Prostate gland (tissue), 2 donors: ENCODE data around the gene HERC6. TPM values are rescaled to one million over a fixed set of nuclear protein-coding genes. Genes with fewer than 3 reads are reported as not detected.

Experiments used
- DNase-seq: peaks from one replicate; pipeline ENCODE4 v3.0.0-alpha.2; 2019; ENCODE audit warnings: low spot score
- H3K27ac ChIP-seq, 2 donors: fragments of 200-600 bp; sonication (generic); 2 replicates each; pipeline ENCODE4 v1.5.1; 2017 to 2019
- H3K27me3 ChIP-seq: fragments of 200-600 bp; sonication (generic); replicated peaks from 2 replicates; pipeline ENCODE4 v1.5.1; 2019; ENCODE audit not compliant: insufficient read depth
- H3K36me3 ChIP-seq, 2 donors: fragments of 200-600 bp; sonication (generic); 1 replicate in 1 of 2; 2 replicates in 1 of 2; pipeline versions ENCODE4 v1.5.1 to v1.8.1; 2017 to 2019
- H3K4me1 ChIP-seq: fragments of 200-600 bp; sonication (generic); replicated peaks from 2 replicates; pipeline ENCODE4 v1.5.1; 2019
- H3K4me3 ChIP-seq, 2 donors: fragments of 200-600 bp; sonication (generic); 2 replicates each; pipeline ENCODE4 v1.5.1; 2017 to 2019
- H3K9me3 ChIP-seq: fragments of 200-600 bp; sonication (generic); 2 replicates; pipeline ENCODE4 v1.5.1; 2017
- CTCF ChIP-seq, 4 experiments: fragments of 200-600 bp in 2 of 4; fragments of 450-650 bp in 2 of 4; sonication (generic) in 2 of 4; IDR thresholded peaks; 1 replicate in 3 of 4; 2 replicates in 1 of 4; pipeline ENCODE4 v1.5.1; 2016 to 2019; ENCODE audit warnings: antibody characterized with exemption in 4 of 4, mild to moderate bottlenecking in 2 of 4, moderate library complexity in 2 of 4
- POLR2A ChIP-seq: fragments of 450-650 bp; IDR thresholded peaks from one replicate; pipeline ENCODE4 v1.6.1; 2016; ENCODE audit warnings: antibody characterized with exemption, mild to moderate bottlenecking
- POLR2AphosphoS5 ChIP-seq: sonication (generic); formaldehyde crosslinking; IDR thresholded peaks from one replicate; pipeline ENCODE4 v1.6.1; 2017; ENCODE audit warnings: antibody characterized with exemption
- WGBS: methylation state at CpG from one replicate; pipeline ENCODE4 v1.1.5; 2018; 5-methylcytosine and 5-hydroxymethylcytosine counted together
- intact Hi-C: fragments of 100-400 bp; cut with DNase I; formaldehyde crosslinking; loops from one replicate; pipeline ENCODE4 v1.14.2; 2022
- total RNA-seq, 2 donors: library from RNA; depleted of rRNA; stranded (reverse); fragments of >200 nt; gene quantifications; one replicate each; pipeline ENCODE4 v1.1.0, GENCODE V29; 2016

Gene HERC6
- total RNA-seq, 2 donors from 2014 or later: 16.0 to 20.6 TPM

- no peaks in the 10 kb centered on the region for H3K36me3 ChIP-seq
- H3K27me3 ChIP-seq: no peaks in the 10 kb centered on the region
- H3K9me3 ChIP-seq: no peaks in the 10 kb centered on the region
- 88% methylated on average over 3 of the region's 3 CpGs for WGBS
- no peak overlapping the region for H3K27ac ChIP-seq
- H3K4me1 ChIP-seq: no peaks in the 10 kb centered on the region
- no peak for DNase-seq
- TF ChIP-seq POLR2A: no peak
- no peak for TF ChIP-seq POLR2AphosphoS5
- no peak for TF ChIP-seq CTCF (IDR thresholded peaks at IDR 0.05)
- intact Hi-C loops: no loop called here
- H3K4me3 ChIP-seq: no peak overlapping the region
Measured at GRCh38 chr4:88411491-88412096, 32.9 kb downstream of the HERC6 start.

GRCh38 chr4:88413801-88414200 is 35.1 kb downstream of the HERC6 start:
- intact Hi-C loops: no loop called here
- TF ChIP-seq POLR2A (no peak), POLR2AphosphoS5 (no peak), CTCF (IDR thresholded peaks at IDR 0.05) (no peak)
- H3K4me3 ChIP-seq: no peak overlapping the region
- no peaks in the 10 kb centered on the region for H3K27me3 ChIP-seq
- H3K9me3 ChIP-seq: no peaks in the 10 kb centered on the region
- no peak overlapping the region for H3K27ac ChIP-seq
- 38% methylated on average over 1 of the region's 1 CpG for WGBS
- no peaks in the 10 kb centered on the region for H3K36me3 ChIP-seq
- no peak for DNase-seq
- H3K4me1 ChIP-seq: no peaks in the 10 kb centered on the region

- TF ChIP-seq POLR2AphosphoS5 (no peak), POLR2A (no peak), CTCF (IDR thresholded peaks at IDR 0.05) (no peak)
- DNase-seq: no peak
- WGBS: 80% methylated on average over 4 of the region's 4 CpGs
- intact Hi-C loops: no loop called here
- no peaks in the 10 kb centered on the region for H3K36me3 ChIP-seq
- H3K4me1 ChIP-seq: no peaks in the 10 kb centered on the region
- no peak overlapping the region for H3K4me3 ChIP-seq
- no peak overlapping the region for H3K27ac ChIP-seq
- no peaks in the 10 kb centered on the region for H3K9me3 ChIP-seq
- H3K27me3 ChIP-seq: no peaks in the 10 kb centered on the region
Measured at GRCh38 chr4:88414755-88415154, 36.1 kb downstream of the HERC6 start.

- Histone ChIP-seq H3K27ac (no peak overlapping the region), H3K27me3 (no peaks in the 10 kb centered on the region), H3K36me3 (no peaks in the 10 kb centered on the region), H3K9me3 (no peaks in the 10 kb centered on the region), H3K4me1 (no peaks in the 10 kb centered on the region), H3K4me3 (no peak overlapping the region)
- 91% methylated on average over 2 of the region's 2 CpGs for WGBS
- intact Hi-C loops: no loop called here
- no peak for DNase-seq
- no peak for TF ChIP-seq POLR2A
- no peak for TF ChIP-seq CTCF (IDR thresholded peaks at IDR 0.05)
- TF ChIP-seq POLR2AphosphoS5: no peak
Measured at GRCh38 chr4:88415982-88416381, 37.3 kb downstream of the HERC6 start.

- no peak for DNase-seq
- H3K27me3 ChIP-seq: no peaks in the 10 kb centered on the region
- no peaks in the 10 kb centered on the region for H3K9me3 ChIP-seq
- intact Hi-C loops: no loop called here
- H3K36me3 ChIP-seq: no peaks in the 10 kb centered on the region
- TF ChIP-seq CTCF (IDR thresholded peaks at IDR 0.05): no peak
- TF ChIP-seq POLR2A: no peak
- no peak for TF ChIP-seq POLR2AphosphoS5
- WGBS: 84% methylated on average over 3 of the region's 3 CpGs
- no peak overlapping the region for H3K4me3 ChIP-seq
- H3K4me1 ChIP-seq: no peaks in the 10 kb centered on the region
- no peak overlapping the region for H3K27ac ChIP-seq
Measured at GRCh38 chr4:88418411-88418810, 39.8 kb downstream of the HERC6 start.
